GM23338 (cell line): ENCODE measurements around the gene DHRS3. TPM values are rescaled to one million over a fixed set of nuclear protein-coding genes. Genes with fewer than 3 reads are reported as not detected.
"Not testable (repeated sequence)": the region's sequence is repeated elsewhere in the genome, so short reads cannot be mapped to it uniquely, and the experiment has no call there.

ENCODE experiments used
- ATAC-seq: fragments of 200-7000 bp; cut with Tn5 transposase; 3 replicates; pipeline ENCODE4 v1.9.1; 2020
- DNase-seq: peaks from one replicate; pipeline ENCODE4 v3.0.0-alpha.2; 2015; ENCODE audit warnings: low spot score
- H2AFZ ChIP-seq: fragments of 200-600 bp; sonication (generic); 2 replicates; pipeline ENCODE4 v1.8.0; 2016; ENCODE audit warnings: antibody characterized with exemption, mild to moderate bottlenecking, moderate library complexity
- H3F3A ChIP-seq: fragments of 200-600 bp; sonication (generic); replicated peaks from 2 replicates; pipeline ENCODE4 v1.8.0; 2017; ENCODE audit warnings: antibody characterized with exemption, mixed run types, low read depth
- H3K27ac ChIP-seq: fragments of 200-600 bp; sonication (generic); 2 replicates; pipeline ENCODE4 v1.6.1; 2016; ENCODE audit warnings: low read depth
- H3K27me3 ChIP-seq: fragments of 200-600 bp; sonication (generic); 2 replicates; pipeline ENCODE4 v1.8.0; 2016; ENCODE audit warnings: mild to moderate bottlenecking, mixed run types, moderate library complexity; ENCODE audit not compliant: insufficient read depth
- H3K36me3 ChIP-seq: fragments of 200-600 bp; sonication (generic); 2 replicates; pipeline ENCODE4 v1.8.0; 2016; ENCODE audit warnings: mild to moderate bottlenecking; ENCODE audit not compliant: insufficient read depth
- H3K4me1 ChIP-seq: fragments of 200-600 bp; sonication (generic); 2 replicates; pipeline ENCODE4 v1.8.0; 2016; ENCODE audit warnings: mild to moderate bottlenecking, moderate library complexity; ENCODE audit not compliant: insufficient read depth
- H3K4me2 ChIP-seq: fragments of 200-600 bp; sonication (generic); 2 replicates; pipeline ENCODE4 v1.7.1; 2017; ENCODE audit warnings: mixed run types
- H3K4me3 ChIP-seq: fragments of 200-600 bp; sonication (generic); 2 replicates; pipeline ENCODE4 v1.6.1; 2016; ENCODE audit warnings: mixed run types
- H3K79me2 ChIP-seq: fragments of 200-600 bp; sonication (generic); replicated peaks from 2 replicates; pipeline ENCODE4 v1.8.0; 2017; ENCODE audit warnings: mild to moderate bottlenecking; ENCODE audit not compliant: insufficient read depth
- H3K9me2 ChIP-seq: fragments of 200-600 bp; sonication (generic); 2 replicates; pipeline ENCODE4 v1.8.0; 2017; ENCODE audit not compliant: insufficient read depth
- H4K20me1 ChIP-seq: fragments of 200-600 bp; sonication (generic); replicated peaks from 2 replicates; pipeline ENCODE4 v1.8.0; 2017; ENCODE audit warnings: mild to moderate bottlenecking; ENCODE audit not compliant: insufficient read depth
- H3K27ac Mint-ChIP-seq: 2 replicates; pipeline ENCODE4 v1.8.0; 2020; ENCODE audit warnings: inconsistent platforms, mild to moderate bottlenecking, moderate library complexity, mixed read lengths
- H3K27me3 Mint-ChIP-seq: 3 replicates; pipeline ENCODE4 v1.8.0; 2022; ENCODE audit warnings: low read depth, mild to moderate bottlenecking, moderate library complexity, mixed read lengths, inconsistent platforms; ENCODE audit not compliant: insufficient read depth, poor library complexity
- H3K36me3 Mint-ChIP-seq: 3 replicates; pipeline ENCODE4 v1.8.0; 2021; ENCODE audit warnings: low read depth, mild to moderate bottlenecking, inconsistent platforms, moderate library complexity, mixed read lengths
- H3K4me1 Mint-ChIP-seq: 3 replicates; pipeline ENCODE4 v1.8.0; 2020; ENCODE audit warnings: mild to moderate bottlenecking, inconsistent platforms, mixed read lengths
- H3K4me3 Mint-ChIP-seq: 3 replicates; pipeline ENCODE4 v1.8.0; 2021; ENCODE audit warnings: moderate library complexity, mild to moderate bottlenecking, inconsistent platforms, mixed read lengths
- H3K9me3 Mint-ChIP-seq: 3 replicates; pipeline ENCODE4 v1.8.0; 2020; ENCODE audit warnings: moderate library complexity, mild to moderate bottlenecking, inconsistent platforms, mixed read lengths
- EZH2 ChIP-seq: fragments of 200-600 bp; sonication (generic); IDR thresholded peaks from one replicate; pipeline ENCODE4 v1.8.0; 2017; ENCODE audit warnings: antibody characterized with exemption, mild to moderate bottlenecking, low read depth; ENCODE audit not compliant: unreplicated experiment
- JUNB ChIP-seq: IDR thresholded peaks from one replicate; pipeline ENCODE4 v1.6.1; 2016; ENCODE audit warnings: antibody characterized with exemption; ENCODE audit not compliant: unreplicated experiment
- POLR2AphosphoS5 ChIP-seq: IDR thresholded peaks from 2 replicates; pipeline ENCODE4 v1.6.1; 2016; ENCODE audit warnings: antibody characterized with exemption, low read depth
- STAT1 ChIP-seq: IDR thresholded peaks from one replicate; pipeline ENCODE4 v1.6.1; 2016; ENCODE audit warnings: antibody characterized with exemption; ENCODE audit not compliant: unreplicated experiment
- ZNF114 ChIP-seq: fragments of 250-450 bp; sonication (Bioruptor Pico); IDR thresholded peaks from 2 replicates; pipeline ENCODE4 v1.5.0; 2020; ENCODE audit warnings: mild to moderate bottlenecking, moderate library complexity
- ZNF331 ChIP-seq: fragments of 250-450 bp; sonication (Bioruptor Pico); IDR thresholded peaks from 2 replicates; pipeline ENCODE4 v1.5.0; 2020; ENCODE audit warnings: low read depth, mild to moderate bottlenecking, moderate library complexity
- polyA plus RNA-seq: library from polyadenylated mRNA; unstranded; fragments of >200 nt; fragmentation: Nextera tagmentation; extraction: Ambion mirVana; gene quantifications from 2 replicates; pipeline ENCODE4 v1.2.1, GENCODE V29; 2016
- total RNA-seq: library from RNA; depleted of rRNA; stranded (reverse); fragments of >200 nt; shearing (Covaris generic); gene quantifications from 2 replicates; pipeline ENCODE4 v1.2.3, GENCODE V29; 2014
- TF ChIP-seq, protein P1 (sequence below): fragments of 250-450 bp; sonication (Bioruptor Pico); IDR thresholded peaks from 2 replicates; pipeline ENCODE4 v1.5.0; 2020; ENCODE audit warnings: mild to moderate bottlenecking, moderate library complexity
- TF ChIP-seq, protein P2 (sequence below), 2 experiments: fragments of 200-600 bp in 1 of 2; sonication (generic) in 1 of 2; conservative IDR thresholded peaks; 2 replicates each; pipeline versions ENCODE4 v1.5.1 to v1.6.1; 2016 to 2017; ENCODE audit warnings: antibody characterized with exemption in 2 of 2, low read depth in 2 of 2, mild to moderate bottlenecking in 2 of 2, moderate library complexity in 1 of 2

The DHRS3 gene
- total and polyA plus RNA-seq, 2 experiments from 2014 or later = 21.0 to 26.0 TPM

DNA sequence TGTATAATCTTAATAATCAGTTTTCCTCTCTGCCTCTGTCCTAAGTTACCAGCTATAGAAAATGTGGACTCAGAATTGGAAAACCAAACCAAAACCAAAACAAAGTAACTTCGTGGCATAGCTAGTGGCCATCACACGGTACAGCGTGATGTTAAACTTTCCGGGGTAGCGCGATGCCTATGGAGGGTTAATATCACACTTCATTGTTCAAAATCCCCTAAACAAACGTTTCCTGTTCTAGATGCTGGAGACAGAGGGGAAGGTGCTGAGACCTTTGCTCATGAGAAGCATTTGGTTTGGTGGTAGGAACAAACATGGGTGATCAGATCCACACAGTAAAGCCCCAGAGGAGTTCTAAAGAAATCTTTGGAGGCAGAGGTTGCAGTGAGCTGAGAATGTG is 30.7 kb upstream of the DHRS3 start (continued):
- TF ChIP-seq, protein P1, sequence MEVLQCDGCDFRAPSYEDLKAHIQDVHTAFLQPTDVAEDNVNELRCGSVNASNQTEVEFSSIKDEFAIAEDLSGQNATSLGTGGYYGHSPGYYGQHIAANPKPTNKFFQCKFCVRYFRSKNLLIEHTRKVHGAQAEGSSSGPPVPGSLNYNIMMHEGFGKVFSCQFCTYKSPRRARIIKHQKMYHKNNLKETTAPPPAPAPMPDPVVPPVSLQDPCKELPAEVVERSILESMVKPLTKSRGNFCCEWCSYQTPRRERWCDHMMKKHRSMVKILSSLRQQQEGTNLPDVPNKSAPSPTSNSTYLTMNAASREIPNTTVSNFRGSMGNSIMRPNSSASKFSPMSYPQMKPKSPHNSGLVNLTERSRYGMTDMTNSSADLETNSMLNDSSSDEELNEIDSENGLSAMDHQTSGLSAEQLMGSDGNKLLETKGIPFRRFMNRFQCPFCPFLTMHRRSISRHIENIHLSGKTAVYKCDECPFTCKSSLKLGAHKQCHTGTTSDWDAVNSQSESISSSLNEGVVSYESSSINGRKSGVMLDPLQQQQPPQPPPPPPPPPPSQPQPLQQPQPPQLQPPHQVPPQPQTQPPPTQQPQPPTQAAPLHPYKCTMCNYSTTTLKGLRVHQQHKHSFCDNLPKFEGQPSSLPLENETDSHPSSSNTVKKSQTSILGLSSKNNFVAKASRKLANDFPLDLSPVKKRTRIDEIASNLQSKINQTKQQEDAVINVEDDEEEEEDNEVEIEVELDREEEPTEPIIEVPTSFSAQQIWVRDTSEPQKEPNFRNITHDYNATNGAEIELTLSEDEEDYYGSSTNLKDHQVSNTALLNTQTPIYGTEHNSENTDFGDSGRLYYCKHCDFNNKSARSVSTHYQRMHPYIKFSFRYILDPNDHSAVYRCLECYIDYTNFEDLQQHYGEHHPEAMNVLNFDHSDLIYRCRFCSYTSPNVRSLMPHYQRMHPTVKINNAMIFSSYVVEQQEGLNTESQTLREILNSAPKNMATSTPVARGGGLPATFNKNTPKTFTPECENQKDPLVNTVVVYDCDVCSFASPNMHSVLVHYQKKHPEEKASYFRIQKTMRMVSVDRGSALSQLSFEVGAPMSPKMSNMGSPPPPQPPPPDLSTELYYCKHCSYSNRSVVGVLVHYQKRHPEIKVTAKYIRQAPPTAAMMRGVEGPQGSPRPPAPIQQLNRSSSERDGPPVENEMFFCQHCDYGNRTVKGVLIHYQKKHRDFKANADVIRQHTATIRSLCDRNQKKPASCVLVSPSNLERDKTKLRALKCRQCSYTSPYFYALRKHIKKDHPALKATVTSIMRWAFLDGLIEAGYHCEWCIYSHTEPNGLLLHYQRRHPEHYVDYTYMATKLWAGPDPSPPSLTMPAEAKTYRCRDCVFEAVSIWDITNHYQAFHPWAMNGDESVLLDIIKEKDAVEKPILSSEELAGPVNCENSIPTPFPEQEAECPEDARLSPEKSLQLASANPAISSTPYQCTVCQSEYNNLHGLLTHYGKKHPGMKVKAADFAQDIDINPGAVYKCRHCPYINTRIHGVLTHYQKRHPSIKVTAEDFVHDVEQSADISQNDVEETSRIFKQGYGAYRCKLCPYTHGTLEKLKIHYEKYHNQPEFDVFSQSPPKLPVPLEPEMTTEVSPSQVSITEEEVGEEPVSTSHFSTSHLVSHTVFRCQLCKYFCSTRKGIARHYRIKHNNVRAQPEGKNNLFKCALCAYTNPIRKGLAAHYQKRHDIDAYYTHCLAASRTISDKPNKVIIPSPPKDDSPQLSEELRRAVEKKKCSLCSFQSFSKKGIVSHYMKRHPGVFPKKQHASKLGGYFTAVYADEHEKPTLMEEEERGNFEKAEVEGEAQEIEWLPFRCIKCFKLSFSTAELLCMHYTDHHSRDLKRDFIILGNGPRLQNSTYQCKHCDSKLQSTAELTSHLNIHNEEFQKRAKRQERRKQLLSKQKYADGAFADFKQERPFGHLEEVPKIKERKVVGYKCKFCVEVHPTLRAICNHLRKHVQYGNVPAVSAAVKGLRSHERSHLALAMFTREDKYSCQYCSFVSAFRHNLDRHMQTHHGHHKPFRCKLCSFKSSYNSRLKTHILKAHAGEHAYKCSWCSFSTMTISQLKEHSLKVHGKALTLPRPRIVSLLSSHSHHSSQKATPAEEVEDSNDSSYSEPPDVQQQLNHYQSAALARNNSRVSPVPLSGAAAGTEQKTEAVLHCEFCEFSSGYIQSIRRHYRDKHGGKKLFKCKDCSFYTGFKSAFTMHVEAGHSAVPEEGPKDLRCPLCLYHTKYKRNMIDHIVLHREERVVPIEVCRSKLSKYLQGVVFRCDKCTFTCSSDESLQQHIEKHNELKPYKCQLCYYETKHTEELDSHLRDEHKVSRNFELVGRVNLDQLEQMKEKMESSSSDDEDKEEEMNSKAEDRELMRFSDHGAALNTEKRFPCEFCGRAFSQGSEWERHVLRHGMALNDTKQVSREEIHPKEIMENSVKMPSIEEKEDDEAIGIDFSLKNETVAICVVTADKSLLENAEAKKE (CRISPR knock-in tag) = no peak
- TF ChIP-seq ZNF114 (no peak), ZNF331 (CRISPR knock-in tag) (no peak), STAT1 (no peak)

DNA sequence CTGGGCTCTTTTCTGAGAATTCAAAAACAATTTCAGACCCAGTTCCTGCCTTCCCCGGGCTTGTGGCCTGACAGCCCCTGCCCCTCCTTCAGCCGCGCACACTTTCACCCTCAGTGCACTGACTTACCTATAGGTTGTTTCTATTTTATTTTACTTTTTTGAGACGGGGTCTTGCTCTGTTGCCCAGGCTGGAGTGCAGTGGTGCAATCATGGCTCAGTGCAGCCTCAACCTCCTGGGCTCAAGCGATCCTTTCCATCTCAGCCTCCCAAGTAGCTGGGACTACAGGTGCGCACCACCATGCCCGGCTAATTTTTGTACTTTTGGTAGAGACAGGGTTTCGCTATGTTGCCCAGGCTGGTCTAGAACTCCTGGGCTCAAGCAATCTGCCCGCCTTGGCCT is 27.4 kb upstream of the DHRS3 start:
- not testable (repeated sequence) for H3K4me1 ChIP-seq, H3K36me3 ChIP-seq, H3K4me3 ChIP-seq, ATAC-seq, H3K4me2 ChIP-seq, H3F3A ChIP-seq, H3K27me3 ChIP-seq, H4K20me1 ChIP-seq, H3K27ac ChIP-seq, H3K9me2 ChIP-seq, H3K79me2 ChIP-seq, DNase-seq, H3K4me1 Mint-ChIP-seq, H3K27me3 Mint-ChIP-seq, H3K4me3 Mint-ChIP-seq, H3K27ac Mint-ChIP-seq, H2AFZ ChIP-seq
- peaks cover 21% of the 10 kb centered on the region for H3K36me3 Mint-ChIP-seq
- peaks cover 33% of the 10 kb centered on the region for H3K9me3 Mint-ChIP-seq

DNA sequence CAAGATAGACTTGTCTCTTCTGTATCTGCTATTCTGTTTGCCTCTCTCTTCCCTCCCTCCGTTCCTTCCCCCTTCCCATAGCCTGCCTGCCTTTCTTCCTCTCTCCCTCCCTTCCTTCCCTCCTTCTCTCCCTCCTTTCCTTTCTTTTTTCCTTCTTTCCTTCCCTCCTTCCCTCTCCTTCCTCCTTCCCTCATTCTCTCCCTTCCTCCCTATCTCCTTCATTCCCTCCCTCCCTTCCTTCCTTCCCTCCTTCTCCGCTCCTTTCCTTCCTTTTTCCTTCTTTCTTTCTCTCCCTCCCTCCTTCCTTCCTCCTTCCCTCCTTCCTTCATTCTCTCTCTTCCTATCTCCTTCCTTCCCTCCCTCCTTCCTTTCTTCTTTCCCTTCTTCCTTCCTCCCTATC is 26.8 kb upstream of the DHRS3 start:
- Mint-ChIP-seq H3K4me1 (no peaks in the 10 kb centered on the region), H3K36me3 (peaks cover 26% of the 10 kb centered on the region), H3K27ac (no peak overlapping the region), H3K4me3 (no peak overlapping the region), H3K27me3 (peaks cover 8% of the 10 kb centered on the region), H3K9me3 (peaks cover 39% of the 10 kb centered on the region)
- no peak overlapping the region for H3K4me3 ChIP-seq
- no peaks in the 10 kb centered on the region for H4K20me1 ChIP-seq
- no peaks in the 10 kb centered on the region for H3K79me2 ChIP-seq
- no peaks in the 10 kb centered on the region for H3F3A ChIP-seq
- H3K4me1 ChIP-seq = no peaks in the 10 kb centered on the region
- H3K9me2 ChIP-seq = no peaks in the 10 kb centered on the region
- no peaks in the 10 kb centered on the region for H3K27me3 ChIP-seq
- ATAC-seq = no peak
- no peak overlapping the region for H3K4me2 ChIP-seq
- no peak for DNase-seq
- no peak overlapping the region for H3K27ac ChIP-seq
- no peak overlapping the region for H2AFZ ChIP-seq
- H3K36me3 ChIP-seq = peaks cover 9% of the 10 kb centered on the region; the same call in 1 of the 2 replicates
- TF ChIP-seq POLR2AphosphoS5 (no peak), EZH2 (no peak), JUNB (no peak)
- TF ChIP-seq, protein P2, sequence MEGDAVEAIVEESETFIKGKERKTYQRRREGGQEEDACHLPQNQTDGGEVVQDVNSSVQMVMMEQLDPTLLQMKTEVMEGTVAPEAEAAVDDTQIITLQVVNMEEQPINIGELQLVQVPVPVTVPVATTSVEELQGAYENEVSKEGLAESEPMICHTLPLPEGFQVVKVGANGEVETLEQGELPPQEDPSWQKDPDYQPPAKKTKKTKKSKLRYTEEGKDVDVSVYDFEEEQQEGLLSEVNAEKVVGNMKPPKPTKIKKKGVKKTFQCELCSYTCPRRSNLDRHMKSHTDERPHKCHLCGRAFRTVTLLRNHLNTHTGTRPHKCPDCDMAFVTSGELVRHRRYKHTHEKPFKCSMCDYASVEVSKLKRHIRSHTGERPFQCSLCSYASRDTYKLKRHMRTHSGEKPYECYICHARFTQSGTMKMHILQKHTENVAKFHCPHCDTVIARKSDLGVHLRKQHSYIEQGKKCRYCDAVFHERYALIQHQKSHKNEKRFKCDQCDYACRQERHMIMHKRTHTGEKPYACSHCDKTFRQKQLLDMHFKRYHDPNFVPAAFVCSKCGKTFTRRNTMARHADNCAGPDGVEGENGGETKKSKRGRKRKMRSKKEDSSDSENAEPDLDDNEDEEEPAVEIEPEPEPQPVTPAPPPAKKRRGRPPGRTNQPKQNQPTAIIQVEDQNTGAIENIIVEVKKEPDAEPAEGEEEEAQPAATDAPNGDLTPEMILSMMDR (conservative IDR thresholded peaks at IDR 0.05; ENCODE audit: low read depth in 2 of 2) = no peak
